ENCODE data around the gene AGBL1.

The AGBL1 gene

GRCh38 chr15:87045746-87046145 lies 966.1 kb downstream of the AGBL1 start:
- Mint-ChIP-seq H3K36me3 (ENCODE audit: low read depth) (no peaks in the 10 kb centered on the region), H3K27me3 (ENCODE audit: low read depth, poor library complexity) (no peaks in the 10 kb centered on the region), H3K9me3 (no peaks in the 10 kb centered on the region), H3K27ac (no peak overlapping the region), H3K4me3 (no peak overlapping the region), H3K4me1 (no peaks in the 10 kb centered on the region)
- DNase-seq, result no peak
- TF ChIP-seq CTCF (IDR thresholded peaks at IDR 0.05), result no peak

GRCh38 chr15:87047203-87047965 lies 967.7 kb downstream of the AGBL1 start:
- H3K27ac Mint-ChIP-seq, result no peak overlapping the region
- no peaks in the 10 kb centered on the region for H3K9me3 Mint-ChIP-seq
- H3K4me1 Mint-ChIP-seq, result no peaks in the 10 kb centered on the region
- H3K27me3 Mint-ChIP-seq (ENCODE audit: low read depth, poor library complexity), result no peaks in the 10 kb centered on the region
- no peak overlapping the region for H3K4me3 Mint-ChIP-seq
- no peak for DNase-seq
- no peaks in the 10 kb centered on the region for H3K36me3 Mint-ChIP-seq (ENCODE audit: low read depth)
- TF ChIP-seq CTCF (IDR thresholded peaks at IDR 0.05), result no peak

Measured in nephron progenitor cell (in vitro differentiated cells).